Retinal pigment epithelial cell (primary cell): Measurements from ENCODE around the gene ANKRD11.
"Not testable (repeated sequence)": the region's sequence is repeated elsewhere in the genome, so short reads cannot be mapped to it uniquely, and the experiment has no call there.

Experiments
- DNase-seq: peaks from one replicate; pipeline ENCODE4 v3.0.0-alpha.2; 2010; ENCODE audit warnings: low read depth
- H3K4me3 ChIP-seq: 2 replicates; pipeline ENCODE4 v1.5.1; 2011; ENCODE audit warnings: mild to moderate bottlenecking, low read length, control low read depth, moderate library complexity
- TF ChIP-seq, protein P1 (sequence below): conservative IDR thresholded peaks from 2 replicates; pipeline ENCODE4 v1.5.1; 2011; ENCODE audit warnings: low read depth, low read length, control low read depth, inconsistent platforms

Gene ANKRD11

DNA sequence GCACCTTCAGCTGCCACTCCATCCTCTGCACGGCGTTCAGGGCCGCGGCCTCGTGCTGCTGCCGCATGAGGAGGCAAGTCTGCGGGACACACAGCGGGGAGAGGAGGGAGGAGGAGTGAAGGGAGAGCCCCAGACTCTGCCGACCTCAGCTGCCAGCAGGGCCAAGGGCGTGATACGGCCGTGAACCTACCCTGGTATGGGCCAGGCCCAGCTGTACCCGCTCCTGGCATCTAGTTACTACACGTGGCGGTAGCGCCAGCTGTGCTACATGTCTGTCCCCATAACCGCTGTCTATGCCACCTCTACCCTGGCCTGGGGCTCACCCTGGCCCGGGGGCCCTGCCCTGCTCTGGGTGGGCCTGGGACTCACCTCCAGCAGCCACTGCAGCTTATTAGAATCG lies 221.8 kb downstream of the ANKRD11 start:
- DNase-seq, result no peak
- TF ChIP-seq, protein P1, sequence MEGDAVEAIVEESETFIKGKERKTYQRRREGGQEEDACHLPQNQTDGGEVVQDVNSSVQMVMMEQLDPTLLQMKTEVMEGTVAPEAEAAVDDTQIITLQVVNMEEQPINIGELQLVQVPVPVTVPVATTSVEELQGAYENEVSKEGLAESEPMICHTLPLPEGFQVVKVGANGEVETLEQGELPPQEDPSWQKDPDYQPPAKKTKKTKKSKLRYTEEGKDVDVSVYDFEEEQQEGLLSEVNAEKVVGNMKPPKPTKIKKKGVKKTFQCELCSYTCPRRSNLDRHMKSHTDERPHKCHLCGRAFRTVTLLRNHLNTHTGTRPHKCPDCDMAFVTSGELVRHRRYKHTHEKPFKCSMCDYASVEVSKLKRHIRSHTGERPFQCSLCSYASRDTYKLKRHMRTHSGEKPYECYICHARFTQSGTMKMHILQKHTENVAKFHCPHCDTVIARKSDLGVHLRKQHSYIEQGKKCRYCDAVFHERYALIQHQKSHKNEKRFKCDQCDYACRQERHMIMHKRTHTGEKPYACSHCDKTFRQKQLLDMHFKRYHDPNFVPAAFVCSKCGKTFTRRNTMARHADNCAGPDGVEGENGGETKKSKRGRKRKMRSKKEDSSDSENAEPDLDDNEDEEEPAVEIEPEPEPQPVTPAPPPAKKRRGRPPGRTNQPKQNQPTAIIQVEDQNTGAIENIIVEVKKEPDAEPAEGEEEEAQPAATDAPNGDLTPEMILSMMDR, result no peak
- no peak overlapping the region for H3K4me3 ChIP-seq

DNA sequence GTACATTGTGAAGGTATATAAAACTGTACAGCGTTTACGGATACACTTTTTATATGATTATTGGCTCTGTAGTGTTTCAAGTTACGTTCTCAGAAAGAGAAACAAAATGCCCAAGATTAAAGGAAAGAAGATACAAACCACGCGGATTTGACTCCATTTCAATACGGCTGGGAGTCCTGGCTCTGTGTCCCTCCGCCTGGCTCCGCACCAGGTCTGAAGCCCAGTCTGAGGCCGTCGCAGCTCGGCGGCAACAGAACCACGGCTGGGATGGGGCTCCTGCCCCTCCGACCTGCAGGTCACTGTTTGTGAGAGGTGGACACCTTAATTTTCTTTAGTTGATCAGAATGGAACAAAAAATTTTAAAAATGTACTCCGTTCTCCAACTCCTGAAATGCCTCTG lies 222.6 kb downstream of the ANKRD11 start:
- not testable (repeated sequence) for H3K4me3 ChIP-seq, DNase-seq

DNA sequence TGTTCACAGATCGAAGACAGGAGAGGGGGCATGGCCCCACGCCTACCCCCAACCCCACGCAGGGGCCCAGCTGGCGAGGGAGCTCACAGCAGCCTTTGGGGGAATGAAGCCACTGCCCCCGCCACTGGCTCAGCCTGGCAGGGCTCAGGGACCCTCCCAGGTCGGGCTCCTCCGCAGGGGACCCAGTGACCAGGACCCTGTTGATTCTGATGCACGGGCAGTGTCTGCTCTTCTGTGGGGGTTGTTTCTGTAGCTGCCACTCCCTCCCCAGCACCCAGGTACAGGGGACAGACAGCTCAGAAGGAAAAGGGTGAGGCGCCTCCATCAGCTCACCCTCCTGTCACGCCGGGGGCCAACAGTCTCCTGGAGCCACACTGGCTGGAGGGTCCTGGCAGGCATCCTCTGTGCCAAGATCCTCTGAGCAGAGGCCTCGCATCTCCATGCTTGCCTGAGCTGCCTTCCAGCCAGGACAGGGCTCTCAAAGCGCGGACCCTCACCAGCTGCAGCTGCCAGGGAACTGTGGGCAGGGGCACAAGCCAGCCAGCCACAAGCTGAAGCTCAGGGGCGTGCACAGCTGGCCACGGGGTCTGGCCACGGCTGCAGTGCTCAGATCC lies 223.7 kb downstream of the ANKRD11 start:
- DNase-seq, result no peak
- TF ChIP-seq, protein P1, result no peak
- no peak overlapping the region for H3K4me3 ChIP-seq

DNA sequence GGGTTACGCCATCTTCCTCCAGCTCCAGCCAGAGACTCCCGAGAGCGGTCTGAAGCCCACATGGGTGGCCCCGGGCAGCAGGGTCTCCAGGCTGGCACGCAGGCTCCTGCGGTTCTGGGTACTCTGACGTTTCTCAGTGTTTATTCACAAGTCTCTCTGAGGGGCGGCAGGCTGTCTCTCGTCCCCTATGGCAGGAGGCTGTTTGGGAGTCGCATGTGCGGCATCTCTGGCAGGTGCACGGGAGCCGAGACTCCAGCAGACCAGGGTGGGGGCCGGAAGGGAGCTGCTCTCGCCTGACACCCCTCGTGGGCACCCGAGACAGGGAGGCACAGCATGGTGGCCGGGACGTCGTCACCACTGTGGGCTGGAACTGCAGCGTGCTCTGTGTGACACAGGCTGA lies 224.7 kb downstream of the ANKRD11 start:
- TF ChIP-seq, protein P1, result no peak
- no peak overlapping the region for H3K4me3 ChIP-seq
- DNase-seq, result no peak

DNA sequence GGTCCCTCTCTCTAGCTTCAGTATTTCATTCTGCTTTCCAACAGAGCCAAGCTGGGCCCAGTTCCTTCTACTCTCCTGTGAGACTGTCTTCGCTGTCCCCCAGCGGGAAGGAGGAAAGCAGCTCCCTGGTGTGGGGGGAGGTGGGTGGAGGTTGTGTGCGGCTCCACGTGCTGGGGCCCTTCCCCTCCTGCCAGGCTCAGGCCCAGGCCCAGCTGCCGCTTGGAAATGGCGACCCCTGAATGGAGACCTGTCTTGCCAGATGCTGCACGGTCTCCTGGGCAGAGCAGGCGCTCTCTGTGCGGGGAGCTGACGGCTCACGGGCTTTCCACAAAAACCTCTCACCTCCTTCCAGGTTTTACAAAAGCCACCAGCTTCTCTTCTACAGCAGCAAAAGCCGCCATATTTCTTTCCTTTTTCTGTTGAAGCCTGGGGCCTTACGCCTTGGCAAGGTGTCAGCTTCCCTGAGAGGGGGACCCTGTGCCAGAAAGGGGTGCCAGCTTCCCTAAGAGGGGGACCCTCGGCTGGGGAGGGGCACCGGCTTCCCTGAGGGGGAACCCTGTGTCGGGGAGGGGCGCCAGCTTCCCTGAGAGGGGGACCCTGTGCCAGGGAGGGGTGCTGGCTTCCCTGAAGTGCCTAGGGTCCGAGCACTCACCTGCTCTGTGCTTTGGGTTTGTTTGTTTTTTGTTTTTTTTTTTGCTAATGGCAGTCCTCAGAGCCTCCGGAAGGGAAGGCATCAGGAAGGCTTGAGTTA lies 225.4 kb downstream of the ANKRD11 start:
- DNase-seq, result no peak
- H3K4me3 ChIP-seq, result no peak overlapping the region
- TF ChIP-seq, protein P1, result no peak

DNA sequence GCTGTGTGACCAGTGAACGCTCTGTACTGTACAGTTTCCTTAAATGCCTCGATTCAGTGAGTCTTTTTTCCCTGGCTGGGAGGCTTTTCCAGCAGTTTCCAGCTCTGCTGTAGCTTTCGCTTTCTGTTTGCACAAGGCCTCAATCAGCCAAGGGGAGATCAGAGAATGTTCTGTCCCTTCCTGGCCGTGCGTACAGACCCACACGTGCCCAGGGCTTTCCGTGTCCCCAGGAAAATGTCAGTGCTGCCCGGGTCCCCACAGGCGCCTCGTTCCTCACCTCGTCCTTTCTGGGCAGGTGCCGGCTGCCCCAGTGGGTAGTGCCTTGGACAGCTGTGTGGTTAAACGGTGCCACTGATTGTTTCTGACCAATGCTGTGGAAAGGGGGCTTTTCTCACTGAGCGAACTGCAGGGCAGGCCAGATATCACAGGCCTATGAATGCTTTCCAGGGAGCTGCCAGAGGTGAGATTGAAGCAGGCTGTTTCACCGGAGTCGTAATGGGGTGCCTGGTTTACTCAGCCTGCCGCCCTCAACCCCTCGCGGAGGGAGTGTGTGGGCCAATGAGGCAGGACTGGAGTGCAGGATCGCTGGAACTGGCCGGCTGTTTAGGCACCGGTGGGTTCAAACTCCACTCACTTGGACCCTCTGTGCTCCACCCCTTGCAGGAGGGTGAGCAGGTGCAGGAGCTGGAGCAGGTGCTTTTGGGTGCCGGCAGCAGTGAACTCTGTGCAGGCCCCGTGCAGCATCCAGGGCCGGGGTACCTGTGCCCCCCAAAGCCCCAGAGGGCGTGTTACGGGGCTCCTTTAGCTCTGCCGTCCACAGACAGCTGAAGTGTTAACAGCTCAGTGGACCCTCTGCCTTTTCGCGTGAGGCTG lies 228.4 kb downstream of the ANKRD11 start:
- no peak overlapping the region for H3K4me3 ChIP-seq
- DNase-seq, result no peak
- TF ChIP-seq, protein P1, result no peak

DNA sequence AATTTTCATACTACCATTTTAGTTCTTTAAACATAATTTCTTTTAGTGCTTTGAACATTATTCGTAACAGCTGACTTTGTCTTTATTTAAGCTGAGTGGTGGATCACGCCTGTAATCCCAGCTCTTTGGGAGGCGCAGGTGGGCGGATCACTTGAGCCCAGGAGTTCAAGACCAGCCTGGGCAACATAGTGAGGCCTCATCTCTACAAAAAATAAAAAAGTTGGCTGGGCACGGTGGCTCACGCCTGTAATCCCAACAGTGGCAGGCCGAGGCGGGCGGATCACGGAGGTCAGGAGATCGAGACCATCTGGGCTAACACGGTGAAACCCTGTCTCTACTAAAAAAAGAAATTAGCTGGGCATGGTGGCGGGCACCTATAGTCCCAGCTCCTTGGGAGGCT lies 230.5 kb downstream of the ANKRD11 start:
- DNase-seq, H3K4me3 ChIP-seq: not testable (repeated sequence)
